NCI-H446 treated with DMSO at 0.1 percent for 48 hours (cell line): Measurements from ENCODE around the gene AFP.

Experiments
- DNase-seq: peaks from one replicate; lab custom pipeline; 2025; lab: John Stamatoyannopoulos, UW

The AFP gene

DNA sequence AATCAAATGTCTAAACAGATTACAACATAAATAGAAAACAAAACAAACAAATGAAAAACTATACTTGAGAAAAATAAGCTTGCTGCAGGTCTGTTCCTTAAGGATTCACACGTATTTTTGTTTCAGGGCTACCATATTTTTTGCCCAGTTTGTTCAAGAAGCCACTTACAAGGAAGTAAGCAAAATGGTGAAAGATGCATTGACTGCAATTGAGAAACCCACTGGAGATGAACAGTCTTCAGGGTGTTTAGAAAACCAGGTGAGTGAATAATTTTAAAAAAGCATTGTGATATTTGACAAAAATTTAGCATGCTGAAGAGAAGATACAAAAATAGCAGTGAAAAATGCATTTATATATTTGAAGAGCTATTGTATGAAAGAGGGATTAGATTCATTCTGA is 2.0 kb downstream of the AFP start:
- DNase-seq, result no peak

DNA sequence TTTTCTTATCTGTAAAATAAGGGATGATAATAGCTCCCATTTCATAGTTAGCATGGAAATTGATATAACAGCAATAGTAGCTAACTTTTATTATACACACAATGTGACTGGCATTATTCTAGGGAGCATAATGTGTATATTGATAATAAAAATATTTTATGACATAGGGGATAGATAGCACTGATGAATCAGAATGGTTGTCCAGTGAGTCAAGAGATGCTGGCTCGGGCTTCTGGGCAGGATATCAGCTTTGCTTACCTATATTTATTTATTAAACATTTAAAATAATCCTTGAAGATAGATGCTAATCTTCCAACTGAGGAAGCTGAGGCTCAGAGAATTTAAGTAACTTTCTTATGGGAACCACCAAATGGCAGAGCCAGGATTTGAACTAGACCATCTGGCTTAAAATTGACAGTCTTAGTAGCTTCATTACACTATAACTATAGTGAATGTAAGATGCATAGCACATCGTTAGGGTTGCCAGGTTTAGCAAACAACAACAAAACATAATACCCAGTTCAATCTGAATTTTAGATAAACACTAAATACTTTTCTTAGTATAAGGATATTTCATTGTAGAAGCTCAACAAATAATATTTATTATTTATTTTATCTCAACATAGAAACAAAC is 2.7 kb downstream of the AFP start:
- DNase-seq, result no peak

DNA sequence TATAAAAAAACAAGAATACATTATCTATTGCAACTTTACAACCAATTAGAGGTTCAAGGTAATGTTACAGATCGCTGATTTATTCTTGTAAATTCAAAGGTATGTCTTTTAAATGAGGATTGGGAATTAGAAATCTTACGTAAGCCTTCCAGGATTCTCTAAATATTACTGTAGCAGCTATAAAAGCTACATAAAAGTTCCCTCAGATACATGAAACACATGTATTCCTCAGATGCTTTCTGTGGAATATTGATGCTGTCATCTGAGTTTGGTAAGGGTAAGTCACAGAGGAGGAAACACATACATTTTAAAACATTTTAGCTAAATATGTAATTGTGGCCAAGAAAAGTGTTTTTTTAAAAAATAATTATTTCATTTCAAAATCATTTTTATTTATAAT is 3.4 kb downstream of the AFP start:
- no peak for DNase-seq

GRCh38 chr4:73439991-73440390 is 4.0 kb downstream of the AFP start:
- no peak for DNase-seq

DNA sequence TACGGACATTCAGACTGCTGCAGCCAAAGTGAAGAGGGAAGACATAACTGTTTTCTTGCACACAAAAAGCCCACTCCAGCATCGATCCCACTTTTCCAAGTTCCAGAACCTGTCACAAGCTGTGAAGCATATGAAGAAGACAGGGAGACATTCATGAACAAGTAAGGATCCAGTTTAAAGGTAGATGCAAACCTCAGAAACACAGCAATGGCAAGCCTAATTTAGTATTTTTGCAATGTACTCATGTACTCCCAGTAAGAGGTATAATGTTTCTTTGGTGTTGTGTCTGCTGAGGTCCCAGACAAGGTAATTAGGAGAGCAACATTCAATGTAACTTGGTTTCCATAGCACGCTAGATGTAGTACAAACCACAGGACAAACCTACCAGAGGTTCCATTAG is 4.6 kb downstream of the AFP start:
- no peak for DNase-seq

DNA sequence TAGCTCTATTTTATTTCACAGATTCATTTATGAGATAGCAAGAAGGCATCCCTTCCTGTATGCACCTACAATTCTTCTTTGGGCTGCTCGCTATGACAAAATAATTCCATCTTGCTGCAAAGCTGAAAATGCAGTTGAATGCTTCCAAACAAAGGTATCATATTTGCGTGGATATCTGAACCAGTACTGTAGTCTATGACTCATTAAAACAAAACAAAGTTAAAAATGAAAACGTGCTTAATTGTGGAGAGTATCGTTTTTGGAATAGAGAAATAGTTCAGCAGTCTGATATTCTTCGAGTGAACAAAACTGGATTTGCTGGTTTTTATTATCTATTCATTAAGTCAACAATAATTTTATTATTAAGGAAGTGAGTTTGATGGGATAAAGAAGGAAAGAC is 6.3 kb downstream of the AFP start:
- DNase-seq, result no peak

- no peak for DNase-seq
These were observed 7.2 kb downstream of the AFP start for GRCh38 chr4:73443224-73443623.

- DNase-seq, result no peak
These were observed 9.6 kb downstream of the AFP start for GRCh38 chr4:73445383-73446335.

- peak; percentile 48 for DNase-seq
These were observed 10.4 kb downstream of the AFP start for GRCh38 chr4:73446336-73446938.

GRCh38 chr4:73447671-73448070 is 11.7 kb downstream of the AFP start:
- no peak for DNase-seq

- no peak for DNase-seq
These were observed 12.6 kb downstream of the AFP start for GRCh38 chr4:73448448-73449203.

DNA sequence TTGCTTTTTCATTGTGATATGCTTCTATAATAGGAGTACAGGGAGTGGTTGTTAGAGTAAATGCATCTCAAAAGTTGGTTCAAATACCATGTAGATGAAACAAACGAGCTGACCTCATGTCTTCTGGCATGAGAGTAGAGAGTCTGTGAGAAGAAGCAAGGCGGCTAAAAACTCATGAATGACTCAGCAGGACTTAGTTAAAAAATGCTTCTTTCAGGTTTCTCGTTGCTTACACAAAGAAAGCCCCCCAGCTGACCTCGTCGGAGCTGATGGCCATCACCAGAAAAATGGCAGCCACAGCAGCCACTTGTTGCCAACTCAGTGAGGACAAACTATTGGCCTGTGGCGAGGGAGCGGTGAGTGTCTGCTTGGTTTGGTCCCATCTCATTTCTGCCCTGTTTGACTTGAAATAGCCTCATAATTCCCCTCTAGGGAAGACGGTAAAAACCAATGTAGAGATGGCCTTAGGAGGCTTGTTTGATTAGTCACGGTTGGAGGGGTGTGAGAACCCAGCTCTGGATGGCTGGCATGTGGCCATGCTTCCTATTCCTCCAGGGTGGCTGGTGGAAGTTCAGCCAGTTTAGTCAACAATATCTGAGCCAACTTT is 14.5 kb downstream of the AFP start:
- peak; percentile 82 for DNase-seq

DNA sequence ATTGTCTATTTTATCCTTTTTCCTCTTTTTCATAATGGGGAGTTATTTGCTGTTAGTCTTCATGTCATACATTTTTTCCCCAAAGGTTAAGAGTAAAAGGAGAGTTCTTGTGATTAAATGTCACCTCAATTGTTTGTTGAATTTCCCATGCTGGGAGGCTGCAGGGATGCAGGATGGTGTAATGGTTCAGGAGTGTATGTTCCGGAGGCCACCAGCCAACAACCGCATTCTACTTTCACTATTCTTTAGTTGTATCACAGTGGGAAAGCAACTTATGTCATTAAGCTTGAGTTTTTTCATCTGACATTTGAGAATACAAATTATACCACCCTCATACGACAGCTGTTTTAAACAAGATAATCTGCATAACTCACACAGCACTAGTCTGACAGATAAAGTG is 15.4 kb downstream of the AFP start:
- peak; percentile 41 for DNase-seq

DNA sequence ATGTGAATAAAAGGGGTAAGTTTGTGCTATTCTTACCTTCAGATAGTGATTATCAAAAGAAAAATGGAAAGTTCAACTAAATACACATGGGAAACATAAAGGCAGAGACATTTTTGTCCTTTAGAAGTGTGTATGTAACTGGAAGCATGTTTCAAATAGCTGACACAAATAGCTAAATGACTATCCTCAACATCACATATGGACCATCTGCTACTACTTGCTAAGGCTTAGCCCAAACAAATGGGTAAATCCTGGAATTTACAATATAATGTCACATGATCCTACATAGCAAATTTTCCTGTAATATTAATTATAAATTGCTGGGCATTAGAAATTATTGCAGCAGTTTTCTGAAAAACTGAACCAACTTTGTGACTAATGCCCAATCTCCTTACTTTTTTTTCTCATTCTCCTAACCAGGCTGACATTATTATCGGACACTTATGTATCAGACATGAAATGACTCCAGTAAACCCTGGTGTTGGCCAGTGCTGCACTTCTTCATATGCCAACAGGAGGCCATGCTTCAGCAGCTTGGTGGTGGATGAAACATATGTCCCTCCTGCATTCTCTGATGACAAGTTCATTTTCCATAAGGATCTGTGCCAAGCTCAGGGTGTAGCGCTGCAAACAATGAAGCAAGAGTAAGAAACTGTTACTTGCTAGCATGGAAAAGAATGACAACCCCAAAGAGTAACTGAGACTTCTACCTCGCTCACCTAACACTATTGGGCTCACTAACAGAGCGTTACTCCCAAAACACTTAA is 16.1 kb downstream of the AFP start:
- DNase-seq, result peak; percentile 77

DNA sequence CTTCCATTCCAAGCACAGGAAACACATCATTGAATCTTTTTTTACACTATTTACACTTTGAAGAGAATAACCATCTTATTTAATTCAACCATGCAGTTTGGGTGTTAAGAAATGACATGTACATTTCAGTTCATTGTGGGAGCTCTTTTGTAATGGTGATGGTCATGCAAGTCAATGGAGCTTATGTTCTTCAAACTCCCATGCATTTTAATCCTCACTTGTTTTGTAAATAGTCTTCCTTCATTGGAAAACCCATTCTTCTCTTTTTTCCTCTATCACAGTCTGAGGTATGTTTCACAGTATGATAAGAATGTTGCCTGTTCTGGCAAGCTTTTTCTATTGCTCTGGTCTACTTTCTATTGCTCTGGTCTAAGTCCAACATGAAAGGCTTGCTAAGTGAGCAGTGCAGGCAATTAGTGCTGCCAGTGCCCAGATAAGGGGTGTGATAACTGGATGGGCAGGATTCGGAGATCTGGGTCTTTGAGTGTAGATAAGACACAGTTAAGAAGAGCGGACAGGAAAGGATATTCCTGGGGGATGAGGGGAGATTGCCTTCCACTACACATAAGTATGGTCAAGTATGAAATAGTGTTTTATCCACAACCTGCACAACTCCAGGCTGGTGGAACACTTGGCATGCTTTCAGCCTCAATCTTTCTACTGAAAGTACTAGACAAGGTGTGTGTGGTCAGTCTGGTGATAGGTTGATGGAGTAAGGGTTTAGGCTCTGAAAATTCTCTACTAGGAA is 17.1 kb downstream of the AFP start:
- no peak for DNase-seq

DNA sequence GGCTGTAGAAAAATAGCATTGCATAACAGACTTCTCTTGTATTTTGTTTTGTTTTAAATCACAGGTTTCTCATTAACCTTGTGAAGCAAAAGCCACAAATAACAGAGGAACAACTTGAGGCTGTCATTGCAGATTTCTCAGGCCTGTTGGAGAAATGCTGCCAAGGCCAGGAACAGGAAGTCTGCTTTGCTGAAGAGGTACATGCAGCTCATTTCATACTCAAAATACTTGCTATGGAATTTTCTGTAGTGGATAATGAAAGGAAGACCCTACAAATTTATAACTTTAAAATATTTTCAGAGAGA is 17.6 kb downstream of the AFP start:
- no peak for DNase-seq

GRCh38 chr4:73454920-73455319 is 18.9 kb downstream of the AFP start:
- DNase-seq, result no peak

DNA sequence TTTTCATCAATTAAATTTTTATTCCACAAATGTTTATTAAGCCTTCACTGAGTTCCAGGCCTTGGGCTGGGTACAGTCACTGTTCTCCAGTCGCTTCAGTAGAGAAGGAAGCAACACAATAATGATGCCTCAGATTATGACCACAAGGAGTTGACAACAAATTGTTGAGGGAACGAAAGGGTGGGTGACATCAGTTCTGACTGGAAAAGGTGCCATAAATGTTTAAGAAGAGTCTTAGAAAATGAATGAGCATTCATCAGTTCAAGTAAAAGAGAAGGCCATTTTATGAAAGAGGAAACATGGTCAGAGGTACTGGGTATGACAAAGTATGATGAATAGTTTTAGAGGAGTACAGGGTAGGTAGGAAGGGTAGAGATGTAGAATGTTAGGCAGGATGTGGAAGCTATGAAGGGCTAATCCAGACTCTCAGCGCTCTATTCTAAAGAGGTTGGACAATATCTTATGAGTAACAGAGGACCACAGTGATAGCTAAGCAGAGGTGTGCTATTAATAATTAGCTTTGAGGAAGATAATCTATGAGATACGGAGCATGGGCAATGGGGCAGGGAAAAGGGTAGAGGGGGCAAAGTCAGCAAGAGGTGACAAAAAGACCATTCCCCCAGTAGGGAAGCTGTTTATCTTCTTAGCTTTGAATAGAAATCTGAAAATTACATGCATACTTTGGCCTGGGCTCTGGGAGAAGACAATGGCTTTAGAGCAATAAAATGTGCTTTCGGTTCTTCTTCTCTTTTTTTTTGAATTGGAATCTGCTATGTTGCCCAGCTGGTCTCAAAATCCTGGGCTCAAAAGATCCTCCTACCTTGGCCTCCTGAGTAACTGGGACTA is 20.4 kb downstream of the AFP start:
- DNase-seq, result no peak

GRCh38 chr4:73458184-73459047 is 22.4 kb downstream of the AFP start:
- no peak for DNase-seq
